Measurements from ENCODE around the gene PARD3. TPM values are rescaled to one million over a fixed set of nuclear protein-coding genes. Genes with fewer than 3 reads are reported as not detected.
A peak's percentile ranks its signal among the peaks of the same experiment; 100 is the strongest.

PARD3 gene
- total RNA-seq, 1 experiment from 2014 or later, result 46.3 TPM

- ChIA-PET POLR2A (no interaction called here), CTCF (no interaction called here), RAD21 (ENCODE audit: low non-redundant PET in 1 of 2, low total read pairs in 2 of 2, uncharacterized antibody in 2 of 2, unreplicated experiment in 2 of 2) (no interaction called here)
- H3K9me3 ChIP-seq (ENCODE audit: control insufficient read depth in 1 of 2, insufficient read depth in 1 of 2, low read depth in 1 of 2, low read length in 2 of 2), result no peaks in the 10 kb centered on the region
- H2AFZ ChIP-seq (ENCODE audit: low read depth, low read length, poor library complexity, severe bottlenecking), result no peak overlapping the region
- peaks cover 13% of the 10 kb centered on the region; the same call in 1 of the 2 replicates for H3K79me2 ChIP-seq (ENCODE audit: insufficient read depth, low read length)
- peak overlapping the region; percentile 64 for H3K4me2 ChIP-seq (ENCODE audit: low read length)
- no TSS peak for BruUV-seq (replicated peaks)
- no peaks in the 10 kb centered on the region for H3K36me3 ChIP-seq (ENCODE audit: control insufficient read depth in 1 of 2, insufficient read depth in 2 of 2, low read length in 2 of 2)
- no peak overlapping the region for H3K9ac ChIP-seq (ENCODE audit: low read length)
- TF ChIP-seq TCF7L2 (IDR thresholded peaks at IDR 0.05; ENCODE audit: borderline replicate concordance, extremely low read depth, insufficient read depth, insufficient read length) (no peak), POLR2A (IDR thresholded peaks at IDR 0.05; ENCODE audit: borderline replicate concordance, extremely low read depth, insufficient read depth, insufficient read length) (no peak), ATF3 (IDR thresholded peaks at IDR 0.05) (no peak), EGR1 (IDR thresholded peaks at IDR 0.05; ENCODE audit: low read depth) (no peak), MAX (IDR thresholded peaks at IDR 0.05) (no peak)
- peaks cover 21 to 38% of the 10 kb centered on the region in 2 experiments for H3K4me1 ChIP-seq (ENCODE audit: control insufficient read depth in 1 of 2, insufficient read depth in 2 of 2, low read length in 2 of 2)
- no peaks in the 10 kb centered on the region for H3K9me2 ChIP-seq (ENCODE audit: insufficient read depth)
- ATAC-seq (no peak), DNase-seq (ENCODE audit: low read depth, low spot score) (no peak)
- peak overlapping the region in 1 of 2 experiments; percentile 33; a peak in 1 of 4 replicates for H3K4me3 ChIP-seq (replicated peaks in 1 of 2; ENCODE audit: low read depth in 1 of 2, low read length in 2 of 2)
- H4K20me1 ChIP-seq (ENCODE audit: insufficient read depth), result no peaks in the 10 kb centered on the region
- no peaks in the 10 kb centered on the region for H3K27me3 ChIP-seq (ENCODE audit: insufficient read depth, low read length)
- peak overlapping the region; percentile 24; the same call in 1 of the 2 replicates for H3K27ac ChIP-seq (ENCODE audit: low read depth, low read length)
- intact Hi-C loops (cut with micrococcal nuclease), result no loop called here
Measured at GRCh38 chr10:34557173-34557572, 257.9 kb downstream of the PARD3 start.

GRCh38 chr10:34555653-34556052, 259.4 kb downstream of the PARD3 start:
- CTCF ChIA-PET, result no interaction called here
- H3K4me2 ChIP-seq (ENCODE audit: low read length), result peak overlapping the region; percentile 64
- intact Hi-C loops (cut with micrococcal nuclease), result no loop called here
- peak overlapping the region; percentile 20 to 33; a peak in 3 of 4 replicates for H3K4me3 ChIP-seq (replicated peaks in 1 of 2; ENCODE audit: low read depth in 1 of 2, low read length in 2 of 2)
- peaks cover 13% of the 10 kb centered on the region; the same call in 1 of the 2 replicates for H3K79me2 ChIP-seq (ENCODE audit: insufficient read depth, low read length)
- no peak overlapping the region for H2AFZ ChIP-seq (ENCODE audit: low read depth, low read length, poor library complexity, severe bottlenecking)
- H3K9ac ChIP-seq (ENCODE audit: low read length), result peak overlapping the region; percentile 26; the same call in 1 of the 2 replicates
- no peaks in the 10 kb centered on the region for H3K9me2 ChIP-seq (ENCODE audit: insufficient read depth)
- H3K9me3 ChIP-seq (ENCODE audit: control insufficient read depth in 1 of 2, insufficient read depth in 1 of 2, low read depth in 1 of 2, low read length in 2 of 2), result no peaks in the 10 kb centered on the region
- H3K4me1 ChIP-seq (ENCODE audit: control insufficient read depth in 1 of 2, insufficient read depth in 2 of 2, low read length in 2 of 2), result peaks cover 21 to 38% of the 10 kb centered on the region in 2 experiments
- POLR2A ChIA-PET, result no interaction called here
- H3K36me3 ChIP-seq (ENCODE audit: control insufficient read depth in 1 of 2, insufficient read depth in 2 of 2, low read length in 2 of 2), result no peaks in the 10 kb centered on the region
- peak overlapping the region; percentile 24; the same call in 1 of the 2 replicates for H3K27ac ChIP-seq (ENCODE audit: low read depth, low read length)
- peak; percentile 38 for DNase-seq (ENCODE audit: low read depth, low spot score)
- H4K20me1 ChIP-seq (ENCODE audit: insufficient read depth), result no peaks in the 10 kb centered on the region
- no peaks in the 10 kb centered on the region for H3K27me3 ChIP-seq (ENCODE audit: insufficient read depth, low read length)
- ATAC-seq, result peak; percentile 82
- BruUV-seq (replicated peaks), result no TSS peak
- RAD21 ChIA-PET (ENCODE audit: low non-redundant PET in 1 of 2, low total read pairs in 2 of 2, uncharacterized antibody in 2 of 2, unreplicated experiment in 2 of 2), result no interaction called here
- TF ChIP-seq EGR1 (IDR thresholded peaks at IDR 0.05; ENCODE audit: low read depth), result 0 out of 2 replicates have a peak, but pooled peaks have one; percentile 39
- TF ChIP-seq CEBPB (IDR thresholded peaks at IDR 0.05; ENCODE audit: low read depth), result no peak
- TF ChIP-seq TCF7L2 (IDR thresholded peaks at IDR 0.05; ENCODE audit: borderline replicate concordance, extremely low read depth, insufficient read depth, insufficient read length), result peak; percentile 20
- no peak for TF ChIP-seq CTCF (IDR thresholded peaks at IDR 0.05 in 2 of 3, conservative IDR thresholded peaks at IDR 0.05 in 1 of 3; ENCODE audit: borderline replicate concordance in 1 of 3, insufficient read depth in 1 of 3, low read depth in 2 of 3, low read length in 2 of 3)
- TF ChIP-seq SIN3A (IDR thresholded peaks at IDR 0.05; ENCODE audit: low read depth), result no peak
- no peak for TF ChIP-seq ZBTB33 (IDR thresholded peaks at IDR 0.05; ENCODE audit: extremely low read depth, insufficient replicate concordance, low read length)
- no peak for TF ChIP-seq YY1 (IDR thresholded peaks at IDR 0.05; ENCODE audit: extremely low read depth, insufficient replicate concordance, low read depth, low read length)
- no peak for TF ChIP-seq SRF (IDR thresholded peaks at IDR 0.05; ENCODE audit: low read depth)

Data from HCT116 (cell line).